ENCODE data around the gene PIGC.

Gene PIGC

DNA sequence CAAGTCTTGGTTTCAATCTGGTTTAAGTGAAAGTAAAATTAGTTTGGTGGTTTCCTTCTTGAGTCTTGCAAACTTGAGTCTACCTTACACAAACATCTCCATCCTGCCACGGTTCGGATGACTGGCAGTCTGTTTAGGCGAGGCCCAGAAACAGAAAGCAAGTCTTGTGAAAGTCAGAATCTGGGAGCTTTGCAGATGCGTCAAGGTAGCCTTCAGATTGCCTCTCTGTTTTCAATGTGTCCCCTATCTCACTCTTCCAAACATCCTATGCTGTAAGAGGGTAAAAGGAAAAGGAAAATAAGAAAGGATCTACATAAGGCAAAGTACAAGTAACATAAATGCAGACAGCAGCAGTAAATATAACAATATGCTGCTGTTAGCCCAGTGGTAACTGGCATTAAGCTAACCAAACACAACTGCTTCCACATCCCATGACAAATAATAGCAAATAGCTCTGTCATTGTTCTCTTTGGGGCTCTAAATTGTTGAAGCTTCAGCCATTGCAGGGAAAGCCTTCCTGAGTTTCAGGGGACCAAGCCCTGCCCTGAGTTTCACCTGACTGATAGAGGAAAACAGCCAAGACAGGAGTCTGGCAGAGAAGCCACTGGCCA, 49.6 kb downstream of the PIGC start:
- H3K4me3 ChIP-seq (replicated peaks; ENCODE audit: low read depth, low read length): no peak overlapping the region
- TF ChIP-seq, protein P1, sequence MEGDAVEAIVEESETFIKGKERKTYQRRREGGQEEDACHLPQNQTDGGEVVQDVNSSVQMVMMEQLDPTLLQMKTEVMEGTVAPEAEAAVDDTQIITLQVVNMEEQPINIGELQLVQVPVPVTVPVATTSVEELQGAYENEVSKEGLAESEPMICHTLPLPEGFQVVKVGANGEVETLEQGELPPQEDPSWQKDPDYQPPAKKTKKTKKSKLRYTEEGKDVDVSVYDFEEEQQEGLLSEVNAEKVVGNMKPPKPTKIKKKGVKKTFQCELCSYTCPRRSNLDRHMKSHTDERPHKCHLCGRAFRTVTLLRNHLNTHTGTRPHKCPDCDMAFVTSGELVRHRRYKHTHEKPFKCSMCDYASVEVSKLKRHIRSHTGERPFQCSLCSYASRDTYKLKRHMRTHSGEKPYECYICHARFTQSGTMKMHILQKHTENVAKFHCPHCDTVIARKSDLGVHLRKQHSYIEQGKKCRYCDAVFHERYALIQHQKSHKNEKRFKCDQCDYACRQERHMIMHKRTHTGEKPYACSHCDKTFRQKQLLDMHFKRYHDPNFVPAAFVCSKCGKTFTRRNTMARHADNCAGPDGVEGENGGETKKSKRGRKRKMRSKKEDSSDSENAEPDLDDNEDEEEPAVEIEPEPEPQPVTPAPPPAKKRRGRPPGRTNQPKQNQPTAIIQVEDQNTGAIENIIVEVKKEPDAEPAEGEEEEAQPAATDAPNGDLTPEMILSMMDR (IDR thresholded peaks at IDR 0.05; ENCODE audit: low read depth, low read length, missing control alignments): no peak
- no peak for DNase-seq (ENCODE audit: extremely low read depth, low read depth)

DNA sequence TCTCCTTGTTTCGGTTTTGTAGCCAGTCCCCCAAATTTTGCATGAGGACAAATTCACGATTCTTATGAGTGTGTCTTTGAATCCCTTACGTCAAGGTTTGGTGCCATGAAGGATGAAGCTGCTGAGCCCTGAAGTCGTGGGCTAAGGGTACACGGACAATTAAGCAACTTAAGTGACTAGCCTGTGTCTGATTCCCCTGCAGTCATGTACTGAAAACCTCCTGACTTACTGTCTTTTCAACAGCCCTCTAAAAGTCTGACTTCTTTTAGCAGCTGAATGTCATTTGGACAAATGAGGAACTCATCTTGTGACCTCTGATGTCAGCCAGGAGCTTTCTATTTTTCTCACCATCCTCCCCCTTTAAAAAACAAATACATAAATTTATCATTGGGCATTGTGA, 50.5 kb downstream of the PIGC start:
- no peak for DNase-seq (ENCODE audit: extremely low read depth, low read depth)
- H3K4me3 ChIP-seq (replicated peaks; ENCODE audit: low read depth, low read length): no peak overlapping the region
- TF ChIP-seq, protein P1 (IDR thresholded peaks at IDR 0.05; ENCODE audit: low read depth, low read length, missing control alignments): no peak

DNA sequence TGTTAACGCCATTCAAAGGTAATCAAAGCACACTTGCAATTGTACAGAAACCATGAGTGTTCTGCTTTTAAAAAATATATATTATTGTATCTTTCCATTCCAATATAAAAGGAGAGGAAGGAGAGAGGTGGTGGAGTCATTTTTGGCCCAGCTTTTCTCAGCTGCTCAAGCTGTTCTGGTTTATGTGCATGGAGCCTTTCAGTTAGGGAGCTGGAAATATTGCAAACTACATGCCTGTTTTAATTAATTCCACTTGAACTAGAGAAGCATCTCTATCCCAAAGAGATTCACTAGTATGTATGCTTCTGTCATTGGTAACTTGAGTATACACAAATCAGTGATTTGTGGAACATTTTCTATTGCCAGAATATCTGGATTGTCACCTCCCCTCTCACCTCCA, 51.9 kb downstream of the PIGC start:
- TF ChIP-seq, protein P1 (IDR thresholded peaks at IDR 0.05; ENCODE audit: low read depth, low read length, missing control alignments): no peak
- DNase-seq (ENCODE audit: extremely low read depth, low read depth): no peak
- no peak overlapping the region for H3K4me3 ChIP-seq (replicated peaks; ENCODE audit: low read depth, low read length)
